Spleen (tissue), 11 donors: ENCODE results near the gene PPP1R27. TPM values are rescaled to one million over a fixed set of nuclear protein-coding genes. Genes with fewer than 3 reads are reported as not detected.
A peak's percentile ranks its signal among the peaks of the same experiment; 100 is the strongest.

ENCODE experiments used
- DNase-seq: peaks from one replicate; pipeline ENCODE4 v3.0.0-alpha.2; 2020
- H3K27ac ChIP-seq, 8 donors: fragments of 200-600 bp; sonication (generic) in 7 of 8; 1 replicate in 4 of 8; 2 replicates in 4 of 8; pipeline versions ENCODE4 v1.5.0 to v1.8.0; 2016 to 2021; ENCODE audit warnings: inconsistent platforms in 4 of 8, mild to moderate bottlenecking in 4 of 8, moderate library complexity in 1 of 8
- H3K27me3 ChIP-seq, 7 donors: fragments of 200-600 bp; sonication (generic) in 6 of 7; replicated peaks in 1 of 7; 1 replicate in 4 of 7; 2 replicates in 3 of 7; pipeline versions ENCODE4 v1.5.0 to v1.8.0; 2016 to 2021; ENCODE audit warnings: inconsistent platforms in 3 of 7, mild to moderate bottlenecking in 1 of 7
- H3K36me3 ChIP-seq, 6 donors: fragments of 200-600 bp; sonication (generic) in 5 of 6; 1 replicate in 4 of 6; 2 replicates in 2 of 6; pipeline versions ENCODE4 v1.5.0 to v1.8.0; 2016 to 2021; ENCODE audit warnings: inconsistent platforms in 2 of 6
- H3K4me1 ChIP-seq, 6 donors: fragments of 200-600 bp; sonication (generic) in 5 of 6; 1 replicate in 3 of 6; 2 replicates in 3 of 6; pipeline versions ENCODE4 v1.5.0 to v1.8.0; 2016 to 2021; ENCODE audit warnings: inconsistent platforms in 3 of 6
- H3K4me3 ChIP-seq, 8 donors: fragments of 200-600 bp; sonication (generic) in 7 of 8; 1 replicate in 4 of 8; 2 replicates in 4 of 8; pipeline versions ENCODE4 v1.5.0 to v1.8.0; 2016 to 2021; ENCODE audit warnings: inconsistent platforms in 4 of 8, mild to moderate bottlenecking in 4 of 8, moderate library complexity in 2 of 8
- H3K9me3 ChIP-seq, 8 donors: fragments of 200-600 bp; sonication (generic) in 7 of 8; 1 replicate in 4 of 8; 2 replicates in 4 of 8; pipeline versions ENCODE4 v1.5.0 to v1.8.0; 2016 to 2021; ENCODE audit warnings: inconsistent platforms in 4 of 8
- CTCF ChIP-seq, 11 experiments: fragments of 200-600 bp in 7 of 11; fragments of 450-650 bp in 4 of 11; sonication (generic) in 4 of 11; IDR thresholded peaks in 8 of 11; conservative IDR thresholded peaks in 3 of 11; 1 replicate in 7 of 11; 2 replicates in 4 of 11; pipeline versions ENCODE4 v1.4.0 to v1.8.0; 2016 to 2021; ENCODE audit warnings: antibody characterized with exemption in 11 of 11, inconsistent platforms in 4 of 11, mild to moderate bottlenecking in 1 of 11
- POLR2A ChIP-seq, 3 donors: fragments of 450-650 bp; IDR thresholded peaks; one replicate each; pipeline ENCODE4 v1.5.1; 2017; ENCODE audit warnings: antibody characterized with exemption in 3 of 3, mild to moderate bottlenecking in 1 of 3
- POLR2AphosphoS5 ChIP-seq, 3 donors: sonication (generic); formaldehyde crosslinking; IDR thresholded peaks; one replicate each; pipeline ENCODE4 v1.5.1; 2017; ENCODE audit warnings: antibody characterized with exemption in 3 of 3
- WGBS, 5 donors: extraction: QIAGEN DNeasy Blood & Tissue Kit in 3 of 5; methylation state at CpG; one replicate each; pipeline versions ENCODE4 v1.1.5 to v1.1.7; 2013 to 2018; 5-methylcytosine and 5-hydroxymethylcytosine counted together
- intact Hi-C: fragments of 100-400 bp; cut with DNase I; formaldehyde crosslinking; loops from one replicate; pipeline ENCODE4 v1.15.0; 2023; ENCODE audit warnings: low total_unique reads
- polyA plus RNA-seq, 3 donors: library from polyadenylated mRNA; stranded (reverse); fragments of 200-250 nt; gene quantifications; one replicate each; pipeline ENCODE4 v1.2.1, GENCODE V29; 2013
- total RNA-seq, 7 donors: library from RNA; depleted of rRNA in 3 of 7; stranded (reverse); fragments of >200 nt in 3 of 7; fragmentation: NEBNext Ultra II Directional in 4 of 7; extraction: Animal tissue kit (Norgen Biotek cat#: 25700) in 4 of 7; gene quantifications; one replicate each; pipeline versions ENCODE4 v1.1.0 to v1.2.1, GENCODE V29; 2016 to 2021
- donor health status: healthy with polysubstance abuse.
- donor health status: DM: no; HTN: no; CAD: no; lungs with moderate emphysema.
- donor health status: DM: no; HTN: no; CAD: no.
- donor health status: Bipolar disorder and iron deficiency.
- donor health status: healthy.
- donor health status: DM: no; HTN: no; CAD: no.
- donor health status: DM: yes; HTN: yes; CAD: no.

PPP1R27 gene
- total and polyA plus RNA-seq, 10 donors: 0.09 to 0.39 TPM; not detected in 8

GRCh38 chr17:81837641-81838040 lies 2.8 kb upstream of the PPP1R27 start:
- Histone ChIP-seq H3K9me3 (no peaks in the 10 kb centered on the region), H3K4me3 (peak overlapping the region in 1 of 8 donors; percentile 28), H3K27ac (peak overlapping the region in 6 of 8 donors; percentile 15 to 78 (median 64)), H3K36me3 (peaks cover 0 to 10% (median 3%) of the 10 kb centered on the region in 6 donors), H3K4me1 (peaks cover 8 to 64% (median 26%) of the 10 kb centered on the region in 6 donors), H3K27me3 (no peaks in the 10 kb centered on the region)
- peak; percentile 73 for DNase-seq
- TF ChIP-seq POLR2AphosphoS5 (IDR thresholded peaks at IDR 0.05): peak in 2 of 3 donors; percentile 24 to 55
- TF ChIP-seq POLR2A (IDR thresholded peaks at IDR 0.05): no peak
- 46 to 83% (median 59%) methylated on average over 9 of the region's 9 CpGs for WGBS, 5 donors
- intact Hi-C loops: no loop called here

GRCh38 chr17:81833921-81834830 lies 674 bp downstream of the PPP1R27 start:
- Histone ChIP-seq H3K36me3 (peaks cover 0 to 8% (median 0%) of the 10 kb centered on the region in 6 donors), H3K27me3 (no peaks in the 10 kb centered on the region), H3K4me1 (peaks cover 17 to 74% (median 35%) of the 10 kb centered on the region in 6 donors), H3K4me3 (peak overlapping the region in 7 of 8 donors; percentile 48 to 93 (median 74)), H3K9me3 (no peaks in the 10 kb centered on the region), H3K27ac (peak overlapping the region; percentile 72 to 96 (median 93))
- 63 to 88% (median 86%) methylated on average over 14 to 31 of the region's 31 CpGs for WGBS, 5 donors
- intact Hi-C loops: no loop called here
- peak; percentile 76 for DNase-seq
- TF ChIP-seq POLR2A (IDR thresholded peaks at IDR 0.05) (no peak), CTCF (IDR thresholded peaks at IDR 0.05 in 8 of 11, conservative IDR thresholded peaks at IDR 0.05 in 3 of 11) (no peak), POLR2AphosphoS5 (IDR thresholded peaks at IDR 0.05) (no peak)

GRCh38 chr17:81833160-81833920 lies 1.5 kb downstream of the PPP1R27 start, which contains the start of gene MCRIP1:
Gene MCRIP1 (minus strand): TSS chr17:81833291. CDS start chr17:81824506, 8,785 bp downstream.
- WGBS, 5 donors: 0 to 5% (median 4%) methylated on average over 26 to 76 of the region's 76 CpGs
- Histone ChIP-seq H3K27ac (peak within 1 kb of the TSS; percentile 72 to 96 (median 93)), H3K9me3 (no peaks in the 10 kb centered on the region), H3K4me1 (peaks cover 17 to 75% (median 43%) of the 10 kb centered on the region in 6 donors), H3K4me3 (peak within 1 kb of the TSS; percentile 74 to 93 (median 84)), H3K36me3 (peaks cover 0 to 8% (median 0%) of the 10 kb centered on the region in 6 donors), H3K27me3 (no peaks in the 10 kb centered on the region)
- intact Hi-C loops: no loop called here
- peak; percentile 98 for DNase-seq
- peak; percentile 97 for TF ChIP-seq POLR2AphosphoS5 (IDR thresholded peaks at IDR 0.05)
- no peak for TF ChIP-seq CTCF (IDR thresholded peaks at IDR 0.05 in 8 of 11, conservative IDR thresholded peaks at IDR 0.05 in 3 of 11)
- peak in 1 of 3 donors; percentile 73 for TF ChIP-seq POLR2A (IDR thresholded peaks at IDR 0.05)

- Histone ChIP-seq H3K9me3 (no peaks in the 10 kb centered on the region), H3K27me3 (no peaks in the 10 kb centered on the region), H3K36me3 (peaks cover 0 to 8% (median 0%) of the 10 kb centered on the region in 6 donors), H3K27ac (peak overlapping the region; percentile 70 to 95 (median 88)), H3K4me3 (peak overlapping the region; percentile 74 to 93 (median 84)), H3K4me1 (peaks cover 17 to 73% (median 44%) of the 10 kb centered on the region in 6 donors)
- DNase-seq: peak; percentile 91
- intact Hi-C loops: no loop called here
- TF ChIP-seq POLR2AphosphoS5 (IDR thresholded peaks at IDR 0.05): peak in 1 of 3 donors; percentile 52
- TF ChIP-seq CTCF (IDR thresholded peaks at IDR 0.05 in 8 of 11, conservative IDR thresholded peaks at IDR 0.05 in 3 of 11): no peak
- no peak for TF ChIP-seq POLR2A (IDR thresholded peaks at IDR 0.05)
- WGBS, 5 donors: 0 to 1% (median 0%) methylated on average over 25 to 65 of the region's 65 CpGs
These were observed 2.2 kb downstream of the PPP1R27 start for GRCh38 chr17:81832608-81833159.
